ENCODE data around the gene RAPGEF6.

- TF ChIP-seq CTCF (IDR thresholded peaks at IDR 0.05) = no peak
- TF ChIP-seq ZFX (IDR thresholded peaks at IDR 0.05; ENCODE audit: borderline replicate concordance) = no peak
Measured at GRCh38 chr5:131473731-131474130, 161.3 kb downstream of the RAPGEF6 start.
